T-helper 1 cell (primary cell): ENCODE measurements around the gene DNAJC8.

Source experiments
- DNase-seq, 5 donors: peaks; one replicate each; pipeline ENCODE4 v3.0.0-alpha.2; 2012 to 2020

Gene DNAJC8

GRCh38 chr1:28199328-28200233 is 33.2 kb downstream of the DNAJC8 start:
- DNase-seq, result peak in 4 of 5 donors; percentile 40 to 95 (median 48)

- DNase-seq, result no peak
These were observed 35.0 kb downstream of the DNAJC8 start for GRCh38 chr1:28197682-28198415.

DNA sequence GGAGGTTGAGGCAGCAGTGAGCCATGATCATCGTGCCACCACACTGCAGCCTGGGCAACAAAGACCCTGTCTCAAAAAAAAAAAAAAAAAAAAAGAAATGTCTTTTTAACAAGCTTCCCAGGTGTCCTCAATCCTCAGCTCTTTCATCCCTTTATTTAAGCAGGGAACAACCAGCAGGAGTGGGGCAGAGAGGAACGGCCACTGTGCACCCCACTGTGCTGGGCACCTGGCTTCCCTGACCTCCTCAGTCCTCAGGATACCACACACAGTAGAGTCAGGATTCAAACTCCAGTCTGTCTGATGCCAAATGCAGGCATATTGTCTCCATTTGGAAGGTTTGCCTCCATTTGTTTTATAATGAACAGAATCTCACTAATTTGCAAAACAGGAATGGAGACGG is 36.5 kb downstream of the DNAJC8 start:
- no peak for DNase-seq

GRCh38 chr1:28195780-28196179 is 37.0 kb downstream of the DNAJC8 start:
- no peak for DNase-seq

DNA sequence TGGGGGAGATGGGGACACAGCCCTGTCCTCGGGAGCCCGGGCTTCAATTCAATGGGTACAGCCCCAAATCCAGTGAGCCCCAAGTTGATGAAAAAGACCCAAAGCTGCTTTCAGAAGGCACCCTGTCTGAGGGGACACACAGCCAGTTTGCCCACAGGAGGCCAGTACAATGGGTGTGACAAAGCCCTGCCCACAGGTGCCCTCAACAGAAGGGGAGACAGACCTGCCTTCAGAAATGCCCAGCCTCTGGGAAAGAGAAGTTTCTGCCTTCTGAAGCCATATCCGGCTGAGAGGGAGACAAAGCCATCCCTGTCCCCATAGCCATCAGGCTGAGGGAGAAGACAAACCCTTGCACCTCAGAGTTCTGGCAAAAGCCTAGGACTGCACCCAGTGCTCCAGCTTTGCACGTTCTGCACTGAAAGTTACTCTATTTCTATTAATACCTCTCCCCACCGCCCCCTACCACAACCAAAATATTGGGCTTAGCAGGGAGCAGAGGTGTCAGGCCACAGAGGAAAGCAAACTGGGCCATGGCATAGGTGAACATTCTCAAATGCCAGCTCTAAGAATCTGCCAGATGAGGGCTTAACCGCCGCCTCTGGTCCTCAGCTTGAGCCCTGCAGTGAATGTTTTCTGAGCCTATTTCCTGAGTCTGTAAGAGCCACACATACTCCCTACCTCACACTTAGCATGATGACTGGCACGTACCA is 38.3 kb downstream of the DNAJC8 start:
- no peak for DNase-seq

DNA sequence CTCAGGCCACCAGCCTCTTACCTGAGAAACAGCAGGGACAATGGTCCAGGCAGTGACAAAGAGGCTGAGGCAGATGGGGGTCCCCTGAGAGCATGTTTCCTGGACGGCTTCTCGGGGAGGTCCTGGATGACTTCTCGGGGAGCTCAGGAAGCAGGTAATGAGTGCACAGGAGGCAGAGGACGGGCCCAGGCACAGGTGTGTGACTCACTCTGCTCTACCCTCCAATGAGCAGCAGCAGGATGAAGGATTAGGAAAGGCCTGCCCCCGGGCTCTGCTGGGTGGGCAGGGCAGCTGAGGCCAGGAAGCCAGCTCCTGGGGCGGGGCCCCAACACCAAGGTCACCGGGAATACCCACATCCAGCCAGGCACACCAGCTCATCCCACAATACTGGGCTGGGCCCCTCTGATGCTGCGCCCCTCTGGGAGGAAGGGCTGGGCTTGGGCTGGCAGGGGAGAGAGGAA is 39.1 kb downstream of the DNAJC8 start:
- no peak for DNase-seq

DNA sequence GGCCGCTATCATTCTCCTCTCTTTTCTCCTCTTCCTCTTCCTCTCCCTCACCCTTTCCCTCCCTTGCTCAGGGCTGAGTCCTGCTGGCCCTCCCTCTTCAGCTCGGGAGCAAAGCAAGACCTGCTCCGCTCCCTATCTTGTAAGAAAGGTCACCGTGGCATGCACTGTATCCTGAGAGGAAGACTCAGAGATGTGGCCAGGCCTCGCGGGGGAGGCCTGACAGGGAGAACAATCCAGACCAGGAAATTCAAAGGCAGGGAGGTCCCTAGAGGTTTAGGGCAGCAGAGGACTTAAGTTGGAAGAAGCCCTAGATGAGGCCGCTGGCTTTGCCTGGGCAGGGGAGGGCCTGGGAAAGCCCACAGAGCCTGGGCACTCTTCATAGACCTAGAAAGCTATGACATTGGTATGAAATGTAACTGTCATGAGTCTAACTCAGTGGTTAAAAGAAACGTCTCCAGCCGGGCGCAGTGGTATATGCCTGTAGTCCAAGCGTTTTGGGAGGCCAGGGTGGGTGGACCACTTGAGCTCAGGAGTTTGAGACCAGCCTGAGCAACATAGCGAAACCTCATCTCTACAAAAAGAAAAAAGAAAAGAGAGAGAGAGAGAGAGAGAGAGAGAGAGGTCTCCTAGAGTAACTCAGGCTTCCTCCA is 41.7 kb downstream of the DNAJC8 start:
- DNase-seq, result no peak

DNA sequence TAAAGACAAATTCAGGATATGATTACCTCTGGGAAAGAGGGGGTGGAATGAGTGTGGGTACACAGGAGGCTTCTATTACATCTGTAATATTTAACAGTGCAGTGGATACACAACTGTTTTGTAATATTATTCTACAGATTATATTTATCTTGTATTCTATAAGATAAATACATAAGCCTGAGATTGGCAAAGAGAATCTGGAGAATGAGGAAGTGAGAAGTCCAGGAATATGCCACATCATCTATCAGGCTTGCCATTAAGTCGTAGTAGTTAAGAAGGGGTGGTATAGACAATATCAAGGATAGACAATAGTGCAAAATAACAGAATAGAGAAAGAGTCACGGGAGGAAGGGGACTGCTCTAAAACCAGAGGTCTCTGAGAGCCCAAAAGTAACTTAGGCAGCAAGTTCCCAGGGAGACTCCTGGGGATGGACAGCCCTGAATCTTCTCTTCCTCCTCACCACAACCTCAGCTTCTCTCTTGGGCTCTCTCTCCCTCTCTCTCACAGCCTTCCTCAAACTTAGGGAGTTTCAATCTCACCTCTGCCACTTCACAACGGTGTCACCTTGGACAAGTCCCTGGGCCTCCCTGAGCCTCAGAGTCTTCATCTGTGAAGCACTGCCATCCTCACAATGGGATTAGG is 42.4 kb downstream of the DNAJC8 start:
- DNase-seq, result no peak

DNA sequence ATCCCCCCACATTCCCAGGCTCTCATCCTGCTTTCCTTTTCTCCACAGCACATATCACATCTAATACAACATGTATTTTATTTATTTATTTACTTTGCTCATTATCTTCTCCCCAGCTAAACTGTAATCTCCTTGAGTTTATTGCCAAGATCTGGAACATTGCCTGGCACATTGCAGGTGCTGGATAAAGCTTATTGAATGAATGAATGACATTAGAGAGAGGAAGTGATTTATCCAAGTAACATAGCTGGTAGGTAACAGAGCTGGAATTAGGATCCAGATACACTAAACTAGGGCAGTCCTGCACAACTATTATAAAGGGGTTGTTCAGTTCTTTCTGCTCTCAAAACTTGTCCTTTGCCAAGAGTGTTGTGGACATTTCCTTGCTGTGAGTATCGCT is 47.8 kb downstream of the DNAJC8 start:
- no peak for DNase-seq

DNA sequence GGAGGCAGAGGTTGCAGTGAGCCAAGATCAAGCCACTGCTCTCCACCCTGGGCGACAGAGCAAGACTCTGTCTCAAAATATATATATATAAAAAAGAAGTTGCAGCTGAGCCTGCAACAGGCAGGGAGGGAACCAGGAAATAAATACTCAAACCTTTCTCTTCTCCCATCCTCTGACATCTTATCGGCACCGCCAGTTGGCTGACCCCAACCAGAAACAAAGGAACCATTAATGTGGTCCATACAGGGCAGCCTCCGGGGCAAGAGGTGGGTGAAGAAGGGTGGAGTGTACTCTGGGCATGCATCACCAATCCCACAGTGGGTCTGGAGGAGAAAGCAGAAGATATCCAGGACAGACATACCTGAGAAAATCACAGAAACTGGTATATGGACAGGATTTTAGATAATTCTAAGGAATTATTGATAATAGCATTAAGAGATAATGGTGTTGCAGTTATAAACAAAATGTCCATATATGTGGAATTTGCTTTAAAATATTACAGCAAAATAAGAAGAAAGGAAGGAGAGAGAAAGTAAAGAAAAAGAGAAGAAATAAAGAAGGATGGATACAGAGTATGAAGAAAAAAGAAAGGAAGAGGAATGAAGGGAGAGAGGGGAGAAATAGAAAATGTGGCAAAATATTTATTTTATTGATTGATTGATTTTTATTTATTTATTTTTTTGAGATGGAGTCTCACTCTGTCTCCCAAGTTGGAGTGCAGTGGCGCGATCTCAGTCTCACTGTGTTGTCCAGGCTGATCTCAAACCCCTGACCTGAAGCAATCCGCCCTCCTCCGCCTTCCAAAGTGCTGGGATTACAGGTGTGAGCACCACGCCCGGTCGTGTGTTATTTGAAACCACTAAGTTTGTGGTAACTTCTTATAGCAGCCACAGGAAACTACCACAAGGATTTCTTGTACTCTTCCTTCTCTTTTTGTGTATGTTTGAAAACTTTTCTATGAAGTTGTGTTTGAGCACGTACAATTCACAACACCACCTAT is 52.2 kb downstream of the DNAJC8 start:
- DNase-seq, result no peak

DNA sequence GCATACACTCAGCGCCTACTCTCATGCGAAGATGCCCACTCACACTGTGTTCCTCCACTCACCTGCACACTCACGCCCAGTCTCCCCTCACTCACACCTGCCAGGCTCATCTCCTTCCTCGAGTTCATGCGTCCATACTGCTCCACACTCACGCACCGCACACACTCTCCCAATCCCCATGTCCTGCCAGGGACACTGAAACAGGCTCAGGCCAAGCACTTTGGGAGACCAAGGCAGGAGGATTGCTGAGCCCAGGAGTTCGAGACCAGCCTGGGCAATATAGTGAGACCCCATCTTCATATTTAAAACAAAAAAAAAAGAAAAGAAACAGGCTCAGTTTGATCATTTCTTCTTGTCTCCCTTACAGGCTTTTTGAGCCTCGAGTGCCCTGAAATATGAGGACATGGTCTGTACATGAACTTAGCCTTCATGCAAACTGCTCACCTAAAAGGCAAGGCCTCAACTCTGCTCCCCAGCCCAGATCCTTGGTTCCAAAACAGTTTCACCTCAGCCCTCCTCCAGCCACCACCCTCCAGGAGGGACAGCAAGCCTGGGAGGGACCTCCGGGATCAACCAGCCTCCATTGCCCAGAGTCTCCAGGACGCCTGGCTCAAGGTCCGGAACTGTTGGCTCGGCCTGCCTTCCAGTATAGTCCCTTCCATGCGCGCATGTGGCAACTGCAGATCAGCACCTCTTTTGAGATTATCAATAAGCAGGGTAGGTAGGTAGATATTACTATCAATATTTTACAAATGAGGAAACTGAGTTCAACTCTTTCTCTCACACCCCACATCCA is 53.9 kb downstream of the DNAJC8 start:
- DNase-seq, result no peak

DNA sequence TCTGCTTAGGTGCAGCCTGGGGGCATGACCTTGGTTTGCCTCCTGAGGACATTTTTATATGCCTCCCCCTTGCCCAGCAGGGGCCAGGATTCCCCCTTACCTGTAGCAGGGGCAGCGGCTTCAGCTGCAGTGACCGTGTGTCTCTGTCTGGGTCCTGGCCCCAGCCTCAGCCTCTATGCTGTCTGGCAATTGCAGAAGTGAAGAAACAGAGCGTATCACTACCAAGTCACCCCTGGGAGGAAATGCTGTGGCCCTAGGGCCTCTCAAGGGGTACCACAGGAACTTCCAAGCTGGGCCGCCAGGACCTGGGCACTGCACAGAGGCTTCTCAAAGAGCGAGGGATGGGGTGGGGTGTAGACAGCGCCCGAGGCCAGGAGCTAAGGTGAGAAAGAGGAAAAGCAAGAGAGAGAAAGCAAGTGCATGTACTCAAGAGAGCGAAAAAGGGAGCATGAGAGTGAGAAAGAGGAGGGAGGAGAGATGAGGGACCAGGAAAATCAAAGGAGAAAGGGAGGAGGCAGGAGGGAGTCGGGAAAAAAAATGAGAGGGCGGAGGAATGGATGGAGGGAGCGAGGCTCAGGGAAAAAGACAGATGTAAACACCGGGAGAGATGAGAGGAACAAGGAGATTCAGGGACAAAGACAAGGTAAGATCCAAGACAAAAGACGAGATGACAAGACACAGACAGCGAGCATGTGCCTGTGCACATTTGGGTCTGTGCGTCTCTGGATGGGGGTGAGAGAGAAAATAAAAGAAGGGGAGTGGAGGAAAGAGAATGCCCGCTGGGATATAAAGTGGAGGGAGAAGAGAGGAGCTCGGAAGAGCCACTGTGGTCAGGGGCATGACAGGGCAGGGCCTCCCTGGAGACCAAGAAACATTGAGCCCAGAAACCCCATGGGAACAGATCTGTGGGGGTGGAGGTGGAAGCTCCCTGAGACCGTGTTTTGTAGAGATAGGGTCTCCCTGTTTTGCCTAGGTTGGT is 56.0 kb downstream of the DNAJC8 start, which contains the start of gene PTAFR:
Gene PTAFR, minus strand, starts transcription at position 199 of the 979 bp plus-strand sequence. CDS start 25,669 bp downstream, outside the sequence.
- DNase-seq, result no peak

GRCh38 chr1:28175955-28176485 is 56.8 kb downstream of the DNAJC8 start:
- DNase-seq, result no peak

- no peak for DNase-seq
These were observed 58.9 kb downstream of the DNAJC8 start for GRCh38 chr1:28173980-28174297.

GRCh38 chr1:28173151-28173979 is 59.5 kb downstream of the DNAJC8 start:
- no peak for DNase-seq

- DNase-seq, result peak in 1 of 5 donors; percentile 68
These were observed 60.1 kb downstream of the DNAJC8 start for GRCh38 chr1:28172713-28173150.

DNA sequence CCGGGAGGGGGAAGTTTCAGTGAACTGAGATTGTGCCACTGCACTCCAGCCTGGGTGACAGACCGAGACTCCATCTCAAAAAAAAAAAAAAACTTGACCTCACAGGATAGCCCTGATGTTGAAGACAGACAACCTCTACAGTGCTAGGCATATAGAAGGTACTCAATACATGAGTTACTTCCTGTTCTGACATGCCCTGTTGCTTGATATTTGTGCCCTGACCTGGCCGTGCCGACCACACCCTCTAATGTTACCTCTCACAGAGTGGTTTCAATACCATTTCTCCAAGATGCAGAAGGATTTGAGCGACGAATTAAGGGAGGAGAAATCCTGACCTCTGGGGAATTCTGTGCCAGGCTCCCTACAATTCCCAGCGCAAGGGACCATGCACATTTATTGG is 61.6 kb downstream of the DNAJC8 start:
- no peak for DNase-seq
